ENCODE measurements around the gene QRFP.

DNA sequence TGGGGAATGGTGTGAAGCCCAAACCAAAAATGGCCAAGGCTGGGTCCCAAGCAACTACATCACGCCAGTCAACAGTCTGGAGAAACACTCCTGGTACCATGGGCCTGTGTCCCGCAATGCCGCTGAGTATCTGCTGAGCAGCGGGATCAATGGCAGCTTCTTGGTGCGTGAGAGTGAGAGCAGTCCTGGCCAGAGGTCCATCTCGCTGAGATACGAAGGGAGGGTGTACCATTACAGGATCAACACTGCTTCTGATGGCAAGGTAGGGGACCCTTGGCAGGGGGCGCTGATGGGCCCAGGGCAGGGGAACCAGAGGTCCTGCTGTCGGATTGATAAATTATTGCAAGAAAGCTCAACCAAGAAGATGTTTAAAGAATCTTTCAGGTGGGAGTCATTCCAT is 41.8 kb downstream of the QRFP start:
- no peak for TF ChIP-seq ZNF175 (tag by site-specific recombination; IDR thresholded peaks at IDR 0.05)
- TF ChIP-seq, protein P1, sequence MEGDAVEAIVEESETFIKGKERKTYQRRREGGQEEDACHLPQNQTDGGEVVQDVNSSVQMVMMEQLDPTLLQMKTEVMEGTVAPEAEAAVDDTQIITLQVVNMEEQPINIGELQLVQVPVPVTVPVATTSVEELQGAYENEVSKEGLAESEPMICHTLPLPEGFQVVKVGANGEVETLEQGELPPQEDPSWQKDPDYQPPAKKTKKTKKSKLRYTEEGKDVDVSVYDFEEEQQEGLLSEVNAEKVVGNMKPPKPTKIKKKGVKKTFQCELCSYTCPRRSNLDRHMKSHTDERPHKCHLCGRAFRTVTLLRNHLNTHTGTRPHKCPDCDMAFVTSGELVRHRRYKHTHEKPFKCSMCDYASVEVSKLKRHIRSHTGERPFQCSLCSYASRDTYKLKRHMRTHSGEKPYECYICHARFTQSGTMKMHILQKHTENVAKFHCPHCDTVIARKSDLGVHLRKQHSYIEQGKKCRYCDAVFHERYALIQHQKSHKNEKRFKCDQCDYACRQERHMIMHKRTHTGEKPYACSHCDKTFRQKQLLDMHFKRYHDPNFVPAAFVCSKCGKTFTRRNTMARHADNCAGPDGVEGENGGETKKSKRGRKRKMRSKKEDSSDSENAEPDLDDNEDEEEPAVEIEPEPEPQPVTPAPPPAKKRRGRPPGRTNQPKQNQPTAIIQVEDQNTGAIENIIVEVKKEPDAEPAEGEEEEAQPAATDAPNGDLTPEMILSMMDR (tag by site-specific recombination; IDR thresholded peaks at IDR 0.05), result no peak
- TF ChIP-seq, protein P2, sequence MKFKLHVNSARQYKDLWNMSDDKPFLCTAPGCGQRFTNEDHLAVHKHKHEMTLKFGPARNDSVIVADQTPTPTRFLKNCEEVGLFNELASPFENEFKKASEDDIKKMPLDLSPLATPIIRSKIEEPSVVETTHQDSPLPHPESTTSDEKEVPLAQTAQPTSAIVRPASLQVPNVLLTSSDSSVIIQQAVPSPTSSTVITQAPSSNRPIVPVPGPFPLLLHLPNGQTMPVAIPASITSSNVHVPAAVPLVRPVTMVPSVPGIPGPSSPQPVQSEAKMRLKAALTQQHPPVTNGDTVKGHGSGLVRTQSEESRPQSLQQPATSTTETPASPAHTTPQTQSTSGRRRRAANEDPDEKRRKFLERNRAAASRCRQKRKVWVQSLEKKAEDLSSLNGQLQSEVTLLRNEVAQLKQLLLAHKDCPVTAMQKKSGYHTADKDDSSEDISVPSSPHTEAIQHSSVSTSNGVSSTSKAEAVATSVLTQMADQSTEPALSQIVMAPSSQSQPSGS (tag by site-specific recombination; IDR thresholded peaks at IDR 0.05; ENCODE audit: low read depth), result no peak
- no peak for TF ChIP-seq ZSCAN30 (tag by site-specific recombination; IDR thresholded peaks at IDR 0.05)

All from HEK293 (cell line).